Stimulated activated naive CD4-positive, alpha-beta T cell treated with Interleukin-2 at 50 U/mL for 16 hours (primary cell): Measurements from ENCODE around the gene EEFSEC.

Experiments used
- DNase-seq: peaks from one replicate; lab custom pipeline; 2025; lab: John Stamatoyannopoulos, UW

EEFSEC gene

DNA sequence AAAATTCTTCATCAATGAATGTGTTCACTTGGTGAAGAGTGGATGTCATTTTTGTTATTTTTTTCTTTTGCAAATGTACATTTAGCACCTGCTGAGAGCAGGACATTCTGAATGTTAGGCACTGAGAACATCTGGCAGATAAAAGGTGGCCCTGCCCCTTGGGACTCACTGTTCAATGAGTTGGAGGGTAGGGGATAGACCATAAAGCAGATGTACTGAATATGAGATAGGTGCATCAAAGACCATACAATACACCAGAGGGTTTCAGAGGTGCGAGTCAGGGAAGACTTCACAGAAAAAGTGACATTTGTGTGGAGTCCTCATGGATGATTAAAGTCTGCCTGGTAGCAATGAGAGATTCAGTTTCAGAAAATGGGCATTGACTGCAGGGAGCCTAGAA lies 34.2 kb downstream of the EEFSEC start:
- DNase-seq = no peak

DNA sequence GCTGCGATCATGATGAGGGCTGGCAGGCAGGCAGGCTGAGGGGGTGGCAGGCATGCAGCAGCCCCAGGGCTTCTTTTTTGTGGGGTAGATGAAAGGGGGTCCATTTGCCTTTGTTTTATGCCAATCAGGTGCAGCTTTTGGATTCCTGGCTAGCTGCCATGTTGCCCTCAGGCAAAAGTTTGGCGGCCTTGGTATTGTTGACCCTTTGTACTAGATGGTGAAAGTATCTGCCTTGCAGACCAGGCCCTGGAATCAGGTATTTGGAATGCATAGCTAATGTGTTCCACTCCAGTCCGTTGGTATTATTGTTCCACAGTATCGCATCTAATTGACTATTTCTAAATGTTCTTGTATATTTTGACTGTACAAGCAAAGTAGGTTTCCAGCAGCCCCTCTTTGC lies 35.0 kb downstream of the EEFSEC start:
- DNase-seq = no peak

DNA sequence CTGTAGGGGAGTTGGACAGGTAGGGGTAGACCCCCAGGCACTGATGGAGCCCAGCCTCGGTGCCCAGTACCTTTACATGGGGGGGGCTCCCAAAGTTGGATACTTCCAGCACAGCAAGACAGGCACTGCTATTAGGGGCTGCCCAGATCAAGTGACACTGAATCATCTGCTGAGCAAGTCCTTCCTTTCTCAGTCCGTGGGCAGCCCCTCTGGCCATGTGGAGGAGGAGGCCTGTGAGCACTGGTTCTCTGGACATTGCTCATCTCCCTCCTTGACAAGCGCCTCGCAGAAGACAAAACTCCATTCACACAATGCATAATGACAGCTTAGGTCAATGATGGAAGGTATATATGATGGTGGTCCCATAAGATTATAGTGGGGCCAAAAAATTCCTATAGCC lies 35.7 kb downstream of the EEFSEC start:
- DNase-seq = no peak

DNA sequence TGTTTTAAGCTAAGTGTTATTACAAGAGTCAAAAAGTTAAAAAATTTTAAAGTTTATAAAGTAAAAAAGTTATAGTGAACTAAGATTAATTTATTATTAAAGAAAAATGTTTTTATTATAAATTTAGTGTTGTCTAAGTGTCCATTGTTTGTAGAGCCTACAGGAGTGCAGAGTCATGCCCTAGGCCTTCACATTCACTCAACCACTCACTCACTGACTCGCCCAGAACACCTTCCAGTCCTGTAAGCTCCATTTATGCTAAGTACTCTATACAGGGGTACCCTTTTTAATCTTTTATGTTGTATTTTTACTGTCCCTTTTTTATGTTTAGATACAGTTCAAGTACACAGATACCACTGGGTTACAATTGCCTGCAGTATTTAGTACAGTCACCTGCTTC lies 37.2 kb downstream of the EEFSEC start:
- DNase-seq = no peak

DNA sequence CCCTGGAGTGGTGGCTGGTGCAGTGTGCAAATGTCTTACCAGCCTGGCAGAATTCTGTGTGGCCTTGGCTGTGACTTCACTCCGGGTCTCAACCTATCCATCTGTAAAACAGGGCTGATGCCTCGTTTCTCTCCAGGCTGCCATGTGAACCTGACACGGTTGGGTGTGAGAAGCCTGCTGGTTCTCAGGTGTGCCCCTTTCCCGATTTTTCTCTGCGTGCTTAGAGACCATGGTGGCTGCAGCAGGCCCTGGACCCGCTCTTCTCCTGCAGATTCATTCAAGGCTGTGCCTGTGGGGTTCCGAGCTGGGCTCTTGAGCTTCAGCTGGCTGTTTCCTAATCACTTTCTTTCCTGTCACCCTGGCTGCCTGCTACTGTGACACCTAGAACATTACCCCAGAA lies 38.9 kb downstream of the EEFSEC start:
- no peak for DNase-seq

DNA sequence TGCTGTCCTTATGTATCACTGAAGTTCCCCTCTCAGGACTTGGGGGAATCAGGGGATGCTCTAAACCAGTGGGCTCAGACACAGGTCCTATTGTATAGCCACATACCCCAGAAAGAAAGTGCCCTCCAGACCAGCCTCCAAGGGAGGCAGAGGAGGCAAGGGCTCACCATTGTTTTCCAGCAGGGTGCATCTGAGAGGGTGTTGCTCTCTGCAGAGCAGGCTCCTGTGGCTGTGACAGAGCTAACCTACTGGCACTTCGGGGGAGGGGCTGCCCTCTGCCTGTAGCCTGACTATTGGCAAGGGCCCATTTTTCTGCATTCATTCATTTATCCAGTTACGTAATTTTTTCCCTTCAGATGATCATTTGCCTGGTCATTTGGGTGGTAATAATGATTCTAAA lies 39.9 kb downstream of the EEFSEC start:
- no peak for DNase-seq

DNA sequence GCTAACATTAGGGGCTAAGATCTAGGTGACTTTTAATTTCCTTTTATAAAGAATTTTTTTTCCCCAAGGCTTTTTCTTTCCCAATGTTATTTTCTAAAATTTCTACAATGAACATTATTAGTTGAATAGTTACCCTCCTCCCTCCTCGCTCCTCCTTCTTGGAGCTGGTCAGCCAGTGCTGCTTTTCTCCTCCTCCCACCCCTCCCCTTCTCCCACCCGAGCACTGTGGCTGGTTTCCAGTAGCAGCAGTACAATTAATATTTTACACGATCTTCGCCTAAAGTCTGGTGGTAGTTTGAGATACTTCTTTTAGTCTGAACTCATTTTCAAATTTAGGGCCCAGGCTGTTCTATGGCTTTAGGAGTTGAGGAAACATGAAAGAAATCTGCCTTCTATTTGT lies 41.6 kb downstream of the EEFSEC start:
- DNase-seq = no peak

DNA sequence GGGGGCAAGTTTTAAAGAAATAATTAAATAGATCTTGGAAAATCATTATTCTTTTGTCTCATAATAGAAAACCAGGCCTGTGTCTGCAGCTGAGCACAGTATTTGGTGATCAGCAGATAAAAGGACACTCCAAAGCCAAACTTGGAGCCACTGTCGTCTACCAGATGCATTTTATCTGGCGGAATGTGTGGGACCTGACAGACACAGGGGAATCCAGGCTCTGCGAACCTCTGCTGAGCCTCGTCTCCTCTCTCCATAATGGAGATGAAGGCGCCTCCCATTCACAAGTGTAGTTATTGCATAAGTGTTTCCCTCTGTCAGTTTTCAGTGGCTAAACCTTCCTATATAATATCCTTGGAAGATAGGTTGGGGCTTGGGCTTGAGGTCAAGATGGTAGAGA lies 42.1 kb downstream of the EEFSEC start:
- no peak for DNase-seq

DNA sequence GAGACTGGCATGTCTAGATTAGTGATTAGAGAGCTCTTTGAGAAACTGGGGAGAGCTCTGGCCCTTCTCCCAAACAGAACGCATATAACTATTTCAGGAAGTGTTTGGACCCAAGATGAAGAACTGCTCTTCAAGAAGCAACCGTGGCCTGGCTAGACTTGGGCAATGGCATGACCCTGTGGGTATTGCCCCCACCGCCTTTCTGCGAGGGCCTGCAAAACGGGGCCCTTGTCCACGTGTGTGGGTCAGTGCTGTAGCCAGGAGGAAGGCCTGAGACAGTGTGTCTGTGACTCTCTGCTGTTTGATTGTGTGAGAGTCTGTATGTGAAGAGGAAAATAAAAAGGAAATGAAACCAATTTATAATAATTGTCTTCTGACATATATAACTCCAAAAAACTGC lies 42.5 kb downstream of the EEFSEC start:
- no peak for DNase-seq

DNA sequence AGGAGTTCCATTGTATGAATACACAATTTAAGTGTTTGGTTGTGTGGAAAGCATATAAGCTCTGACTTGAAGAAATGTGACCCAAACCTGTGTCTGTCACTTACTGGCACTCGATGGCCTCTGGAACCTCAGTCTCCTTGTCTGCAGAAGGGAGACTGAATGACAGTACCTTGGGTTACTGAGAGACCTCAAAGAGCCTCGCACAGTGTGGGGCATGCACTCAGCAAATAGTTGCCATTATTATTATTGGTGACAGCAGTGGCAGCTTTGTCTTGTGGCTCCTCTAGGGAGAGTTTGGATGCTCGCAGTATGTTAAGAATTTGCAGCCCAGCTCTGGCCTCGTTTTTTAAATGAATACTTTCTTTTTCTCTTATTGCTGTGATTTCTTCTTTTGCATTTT lies 43.4 kb downstream of the EEFSEC start:
- DNase-seq = no peak

DNA sequence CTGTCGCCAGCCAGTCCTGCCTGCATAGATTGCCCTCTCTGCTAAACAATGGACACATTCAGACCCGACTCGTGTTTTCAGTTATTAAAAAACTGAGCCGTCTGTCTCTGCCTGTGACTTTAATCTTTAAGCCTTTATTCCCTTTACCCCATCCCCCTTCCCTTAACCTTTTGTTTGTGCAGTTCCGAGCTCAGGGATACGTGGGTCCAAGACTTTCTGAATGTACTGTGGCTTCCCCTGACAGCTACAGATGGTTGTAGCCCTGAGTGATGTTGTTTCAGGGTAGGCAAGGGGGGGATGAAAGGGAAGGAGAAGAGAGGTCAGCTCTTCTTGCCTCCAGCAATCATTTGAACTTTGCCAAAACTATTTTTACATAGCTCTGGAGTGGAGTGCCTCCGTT lies 44.6 kb downstream of the EEFSEC start:
- DNase-seq = no peak

DNA sequence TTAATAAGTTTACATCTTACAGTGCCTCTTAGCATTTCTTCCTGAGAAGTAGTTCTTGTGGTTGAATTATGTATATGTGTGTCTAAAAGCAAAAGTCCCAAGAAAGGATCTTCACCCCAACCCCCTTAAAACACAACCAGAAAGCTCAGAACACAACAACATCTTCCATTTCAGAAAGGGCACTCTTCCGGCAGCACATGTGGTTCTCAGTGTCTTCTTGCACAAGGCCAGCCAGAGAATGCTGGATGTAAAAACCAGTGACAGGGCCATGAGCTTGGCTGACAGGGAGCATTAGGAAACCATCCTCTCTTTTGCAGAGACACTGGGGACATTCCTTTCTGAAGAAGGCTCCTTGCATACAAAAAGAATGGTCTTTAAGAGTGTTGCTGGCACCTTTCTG lies 45.0 kb downstream of the EEFSEC start:
- no peak for DNase-seq

DNA sequence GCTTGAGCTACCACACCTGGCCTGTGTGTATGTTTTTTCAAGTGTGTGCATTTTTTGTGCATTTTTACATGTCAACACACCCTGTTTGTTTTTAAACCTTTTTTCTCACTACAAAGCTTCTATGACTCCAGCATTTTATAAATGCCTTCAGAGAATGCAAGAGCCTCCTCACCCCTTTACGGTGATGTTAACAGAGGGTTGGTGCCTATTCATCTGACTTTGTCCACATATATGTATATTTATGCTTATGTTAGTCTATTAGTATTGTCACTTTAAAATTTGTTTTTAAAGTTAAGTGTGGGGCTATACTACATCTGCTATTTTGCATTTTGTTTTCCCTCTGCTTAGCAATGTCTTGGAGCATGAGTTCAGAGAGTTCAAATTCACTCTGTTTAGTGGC lies 45.8 kb downstream of the EEFSEC start:
- DNase-seq = no peak

DNA sequence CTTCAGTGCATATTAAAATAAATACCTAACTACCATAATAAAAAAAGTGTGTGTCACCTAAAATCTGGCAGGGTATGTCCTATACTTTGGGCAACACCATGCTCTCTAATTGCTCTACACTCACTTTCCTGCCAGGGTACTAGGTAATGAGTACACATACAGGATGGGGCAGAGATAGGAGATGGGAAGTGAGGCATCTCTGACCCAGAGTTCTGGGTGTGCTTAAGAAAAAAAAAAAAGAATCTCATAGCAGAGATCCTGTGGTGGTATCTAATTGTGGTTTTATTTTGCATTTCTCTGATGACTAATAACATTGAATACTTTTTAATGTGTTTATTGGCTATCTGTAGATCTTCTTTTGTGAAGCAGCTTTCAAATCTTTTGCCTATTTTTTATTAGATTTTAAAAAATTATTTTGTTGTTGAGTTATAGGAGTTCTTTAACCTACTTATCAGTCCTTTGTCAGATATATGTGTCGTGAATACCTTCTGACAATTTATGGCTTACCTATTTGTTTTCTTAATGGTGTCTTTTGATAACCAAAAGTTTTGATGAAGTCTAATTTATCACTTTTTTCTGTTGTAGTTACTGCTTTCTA lies 48.0 kb downstream of the EEFSEC start:
- no peak for DNase-seq

DNA sequence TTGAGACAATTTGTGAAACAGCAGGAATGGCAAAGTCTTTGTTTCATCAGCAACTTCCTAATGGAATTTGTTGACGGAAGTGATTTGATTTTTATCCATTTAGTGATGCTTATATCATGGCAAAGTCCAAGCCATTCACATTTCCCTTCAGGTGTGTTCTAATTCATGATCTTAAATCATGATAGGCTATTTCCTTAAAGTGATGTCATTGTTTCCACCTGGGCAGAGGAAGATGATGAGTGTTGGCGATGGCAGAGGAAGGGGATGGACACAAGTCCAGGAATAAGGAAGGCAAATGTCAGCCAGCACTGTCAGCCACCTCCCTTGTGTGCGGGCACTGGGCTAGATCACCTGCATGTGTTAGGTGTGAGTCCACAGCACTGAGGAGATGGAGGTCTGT lies 49.9 kb downstream of the EEFSEC start:
- no peak for DNase-seq

DNA sequence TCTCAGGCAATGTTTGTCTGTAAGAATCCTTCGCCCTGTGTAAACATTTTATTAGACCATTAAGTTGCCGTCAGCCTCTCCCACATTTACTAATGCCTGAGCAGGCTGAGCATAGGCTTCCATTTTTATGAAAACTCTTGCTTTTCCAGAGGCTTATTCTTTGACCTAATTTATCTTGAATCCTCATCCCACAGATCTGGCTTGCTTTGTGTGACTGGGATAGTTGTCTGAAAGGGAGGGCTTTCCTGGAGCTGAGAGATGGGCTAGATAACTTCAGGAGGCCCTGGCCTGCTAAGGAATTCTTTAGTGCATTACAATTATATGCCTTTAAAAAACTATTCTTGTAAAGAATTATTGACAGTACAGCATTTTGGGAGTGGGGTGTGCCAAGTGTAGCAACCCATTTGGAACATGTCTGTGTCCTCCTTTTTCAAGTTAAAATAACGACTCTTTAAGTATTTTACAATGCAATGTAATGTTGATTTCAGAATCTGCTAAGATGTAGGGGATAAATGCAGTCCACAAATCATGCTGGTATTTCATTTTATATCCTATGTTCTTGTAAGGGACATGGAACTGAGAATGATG lies 52.4 kb downstream of the EEFSEC start:
- no peak for DNase-seq

DNA sequence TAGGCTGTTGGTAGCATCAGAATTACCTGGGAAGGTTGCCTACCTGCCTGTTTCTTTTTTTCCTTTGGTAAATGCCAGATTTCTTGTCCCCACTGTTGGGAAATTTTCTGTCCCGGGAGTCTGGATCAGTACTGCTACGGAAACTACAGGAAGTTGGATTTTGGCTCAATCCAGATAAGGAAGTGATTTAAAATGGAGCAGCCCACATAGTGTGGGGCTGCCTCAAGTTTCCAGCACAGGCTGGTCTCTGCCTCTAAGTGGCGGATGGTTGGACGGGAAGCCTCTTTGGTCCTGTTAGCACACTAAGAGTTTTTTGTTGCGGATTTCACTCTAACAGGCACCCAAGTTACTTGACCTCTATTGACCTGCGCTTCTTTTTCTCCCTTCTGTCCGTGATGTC lies 54.7 kb downstream of the EEFSEC start:
- DNase-seq = no peak

DNA sequence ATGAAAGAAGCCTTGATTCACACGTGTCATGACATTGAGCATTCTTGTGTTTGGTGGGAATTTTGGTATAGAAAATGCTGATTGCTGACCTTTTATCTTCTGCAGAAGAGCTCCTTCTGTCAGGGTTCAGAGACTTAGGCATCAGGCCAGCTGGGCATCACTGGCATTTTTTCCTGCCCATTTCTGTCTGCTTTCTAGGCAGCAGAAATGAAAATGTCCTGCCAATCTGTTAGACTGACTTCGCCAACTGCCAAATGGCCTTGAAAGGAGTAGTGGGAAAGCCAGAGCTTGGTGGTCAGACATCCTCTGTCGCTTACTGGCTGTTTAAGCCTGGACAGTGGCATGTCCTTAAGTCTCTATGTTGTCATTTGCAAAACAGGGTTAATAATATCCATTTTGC lies 57.4 kb downstream of the EEFSEC start:
- no peak for DNase-seq

DNA sequence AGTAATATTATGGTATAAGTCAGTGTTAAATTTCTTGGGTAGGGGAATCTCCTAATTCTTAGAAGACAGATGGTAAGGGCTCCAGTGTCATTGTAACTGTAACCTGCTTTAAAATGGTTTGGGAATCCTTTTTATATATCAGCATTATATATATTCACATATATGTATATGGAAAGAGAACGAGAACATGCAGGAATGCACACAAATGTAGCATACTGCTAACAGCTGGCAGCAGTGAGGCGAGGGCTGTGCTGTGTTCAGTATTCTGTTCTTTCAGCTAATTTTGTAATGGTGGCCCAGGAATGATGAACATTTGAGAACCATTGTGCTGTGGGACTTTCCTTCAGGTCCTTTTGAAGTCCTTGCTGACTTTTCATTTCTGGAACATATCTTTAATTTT lies 60.8 kb downstream of the EEFSEC start:
- no peak for DNase-seq

DNA sequence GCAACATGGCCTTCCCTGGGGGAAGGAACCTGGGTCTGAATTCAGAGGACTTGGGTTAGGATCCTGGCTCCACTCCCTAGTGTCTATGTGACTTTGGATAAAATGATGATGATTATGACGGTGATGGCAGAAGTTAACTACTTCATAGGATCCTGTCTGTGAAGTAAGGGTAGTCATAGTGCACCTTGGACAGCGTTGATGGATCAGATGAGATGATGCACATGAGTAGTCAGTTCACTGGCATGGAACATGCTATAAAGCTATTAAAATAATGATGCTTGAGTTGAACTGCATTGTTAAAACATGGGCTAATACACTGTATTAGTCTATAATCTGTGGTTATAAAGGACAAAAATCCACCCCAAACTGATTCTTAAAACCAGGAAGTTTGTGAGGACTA lies 62.0 kb downstream of the EEFSEC start:
- DNase-seq = no peak

DNA sequence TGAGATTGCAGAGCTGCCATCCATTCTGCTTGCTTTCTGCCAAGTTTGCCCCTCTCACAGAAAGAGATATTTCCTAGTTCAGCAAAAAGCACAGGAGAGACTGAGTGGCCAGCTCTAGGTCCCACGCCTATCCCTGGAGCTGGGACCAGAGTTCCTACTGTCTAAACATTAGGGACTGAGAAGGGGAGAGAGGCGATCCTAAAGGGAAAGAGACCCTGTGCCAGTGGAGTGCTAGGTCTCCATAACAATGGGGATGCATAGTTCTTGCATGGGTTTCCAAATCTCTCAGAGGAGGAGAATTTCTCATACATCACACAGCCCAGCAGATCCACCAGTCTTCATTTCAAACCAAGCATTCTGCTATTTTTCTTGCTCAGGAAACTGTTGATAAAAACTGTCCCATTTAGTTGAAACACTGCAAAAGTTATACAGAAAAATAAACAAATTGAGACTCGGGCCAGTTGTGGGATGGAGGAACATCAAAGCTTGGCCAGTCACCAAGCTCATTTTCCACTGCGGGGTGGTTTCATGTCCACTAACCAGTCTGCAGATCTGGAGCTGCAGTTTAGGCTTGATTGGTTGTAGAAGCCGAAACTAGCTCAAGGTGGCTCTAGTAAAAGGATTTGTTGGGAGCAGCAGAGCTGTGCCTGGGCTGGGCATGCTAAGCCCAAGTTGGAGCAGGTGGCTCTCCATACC lies 62.7 kb downstream of the EEFSEC start:
- no peak for DNase-seq

DNA sequence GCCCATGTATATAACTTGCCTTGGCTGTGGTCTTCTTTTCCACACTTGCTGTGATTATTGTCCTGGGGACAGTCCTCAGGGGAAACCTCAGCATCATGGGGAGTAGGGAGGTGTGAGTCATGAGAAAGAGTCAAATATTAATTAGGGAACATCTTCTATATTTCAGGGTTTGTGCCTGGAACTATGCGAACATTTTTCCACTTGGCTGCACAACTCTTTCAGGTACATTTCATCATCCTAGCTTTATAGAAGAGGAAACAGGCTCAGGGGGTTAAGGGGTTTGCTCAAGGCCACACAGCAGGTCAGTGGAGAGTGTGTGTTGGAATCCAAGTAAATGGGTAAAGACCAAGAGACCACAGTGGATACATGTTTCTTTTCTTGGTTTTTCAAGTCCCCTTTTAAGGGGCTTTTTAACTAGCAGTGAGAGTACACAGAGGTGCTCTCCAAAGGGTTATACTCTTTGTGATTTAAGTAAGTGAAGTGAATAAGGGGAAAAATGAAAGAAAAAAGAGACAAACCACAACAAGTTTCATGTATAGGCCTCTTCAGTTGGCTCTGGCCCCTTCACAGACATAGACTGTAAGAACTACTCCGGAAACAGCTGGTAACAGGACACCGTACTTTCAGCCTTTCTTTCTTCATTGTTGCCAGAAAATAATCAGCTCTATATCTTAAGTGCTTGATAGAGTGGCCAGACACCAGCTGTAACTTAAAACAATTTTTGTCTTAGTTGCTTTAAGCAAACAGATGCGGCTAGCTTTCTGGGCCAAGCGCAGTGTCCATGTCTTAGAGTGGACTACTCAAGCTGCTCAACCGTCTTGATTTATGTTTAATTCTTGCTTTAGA lies 64.6 kb downstream of the EEFSEC start:
- DNase-seq = no peak
